Tibial nerve (tissue), 3 donors: ENCODE results near the gene TPPP.

Experiments
- CTCF ChIP-seq, 5 experiments: fragments of 200-600 bp in 3 of 5; fragments of 450-650 bp in 2 of 5; sonication (generic) in 3 of 5; IDR thresholded peaks; one replicate each; pipeline ENCODE4 v1.5.1; 2016 to 2019; ENCODE audit warnings: antibody characterized with exemption in 5 of 5, mild to moderate bottlenecking in 3 of 5, moderate library complexity in 2 of 5
- POLR2A ChIP-seq, 2 donors: fragments of 450-650 bp; IDR thresholded peaks; one replicate each; pipeline ENCODE4 v1.6.1; 2017; ENCODE audit warnings: antibody characterized with exemption in 2 of 2, mild to moderate bottlenecking in 2 of 2, moderate library complexity in 2 of 2

GRCh38 chr5:644971-645370 lies 48.2 kb downstream of the TPPP start:
- no peak for TF ChIP-seq CTCF (IDR thresholded peaks at IDR 0.05)
- no peak for TF ChIP-seq POLR2A (IDR thresholded peaks at IDR 0.05)
